ENCODE measurements around the gene RTN4R.

RTN4R gene

GRCh38 chr22:20219667-20220628 lies 48.2 kb downstream of the RTN4R start:
- no peak for DNase-seq (ENCODE audit: extremely low read depth, low read depth)
- TF ChIP-seq CTCF (IDR thresholded peaks at IDR 0.05; ENCODE audit: low read depth, low read length): no peak

- DNase-seq (ENCODE audit: extremely low read depth, low read depth): no peak
- TF ChIP-seq CTCF (IDR thresholded peaks at IDR 0.05; ENCODE audit: low read depth, low read length): no peak
These were observed 49.1 kb downstream of the RTN4R start for GRCh38 chr22:20218987-20219386.

GRCh38 chr22:20218326-20218872 lies 49.7 kb downstream of the RTN4R start:
- no peak for DNase-seq (ENCODE audit: extremely low read depth, low read depth)
- no peak for TF ChIP-seq CTCF (IDR thresholded peaks at IDR 0.05; ENCODE audit: low read depth, low read length)

GRCh38 chr22:20217563-20217962 lies 50.6 kb downstream of the RTN4R start:
- TF ChIP-seq CTCF (IDR thresholded peaks at IDR 0.05; ENCODE audit: low read depth, low read length): no peak
- DNase-seq (ENCODE audit: extremely low read depth, low read depth): no peak

- no peak for TF ChIP-seq CTCF (IDR thresholded peaks at IDR 0.05; ENCODE audit: low read depth, low read length)
- DNase-seq (ENCODE audit: extremely low read depth, low read depth): no peak
These were observed 51.1 kb downstream of the RTN4R start for GRCh38 chr22:20216863-20217499.

GRCh38 chr22:20215742-20216141 lies 52.4 kb downstream of the RTN4R start:
- no peak for TF ChIP-seq CTCF (IDR thresholded peaks at IDR 0.05; ENCODE audit: low read depth, low read length)
- DNase-seq (ENCODE audit: extremely low read depth, low read depth): no peak

- no peak for DNase-seq (ENCODE audit: extremely low read depth, low read depth)
- no peak for TF ChIP-seq CTCF (IDR thresholded peaks at IDR 0.05; ENCODE audit: low read depth, low read length)
These were observed 53.3 kb downstream of the RTN4R start for GRCh38 chr22:20214853-20215252.

All from AG09319 (cell line).